DND-41 (cell line): Measurements from ENCODE around the gene FREY1.

Experiments used
- EZH2 ChIP-seq: IDR thresholded peaks from 3 replicates; pipeline ENCODE4 v1.6.1; 2012; ENCODE audit warnings: borderline replicate concordance, low read depth, mild to moderate bottlenecking, moderate library complexity, low read length, inconsistent platforms; ENCODE audit not compliant: severe bottlenecking
- TF ChIP-seq, protein P1 (sequence below): IDR thresholded peaks from 2 replicates; pipeline ENCODE4 v1.5.1; 2012; ENCODE audit warnings: borderline replicate concordance, low read length, moderate library complexity, mild to moderate bottlenecking; ENCODE audit not compliant: poor library complexity, severe bottlenecking; ENCODE audit errors: extremely low read depth

GRCh38 chr11:45920531-45921477 lies 13.7 kb upstream of the FREY1 start:
- TF ChIP-seq, protein P1, sequence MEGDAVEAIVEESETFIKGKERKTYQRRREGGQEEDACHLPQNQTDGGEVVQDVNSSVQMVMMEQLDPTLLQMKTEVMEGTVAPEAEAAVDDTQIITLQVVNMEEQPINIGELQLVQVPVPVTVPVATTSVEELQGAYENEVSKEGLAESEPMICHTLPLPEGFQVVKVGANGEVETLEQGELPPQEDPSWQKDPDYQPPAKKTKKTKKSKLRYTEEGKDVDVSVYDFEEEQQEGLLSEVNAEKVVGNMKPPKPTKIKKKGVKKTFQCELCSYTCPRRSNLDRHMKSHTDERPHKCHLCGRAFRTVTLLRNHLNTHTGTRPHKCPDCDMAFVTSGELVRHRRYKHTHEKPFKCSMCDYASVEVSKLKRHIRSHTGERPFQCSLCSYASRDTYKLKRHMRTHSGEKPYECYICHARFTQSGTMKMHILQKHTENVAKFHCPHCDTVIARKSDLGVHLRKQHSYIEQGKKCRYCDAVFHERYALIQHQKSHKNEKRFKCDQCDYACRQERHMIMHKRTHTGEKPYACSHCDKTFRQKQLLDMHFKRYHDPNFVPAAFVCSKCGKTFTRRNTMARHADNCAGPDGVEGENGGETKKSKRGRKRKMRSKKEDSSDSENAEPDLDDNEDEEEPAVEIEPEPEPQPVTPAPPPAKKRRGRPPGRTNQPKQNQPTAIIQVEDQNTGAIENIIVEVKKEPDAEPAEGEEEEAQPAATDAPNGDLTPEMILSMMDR, result no peak
- TF ChIP-seq EZH2, result no peak
